HG02970 (cell line): ENCODE data around the gene EIPR1.
"Not testable (repeated sequence)": the region's sequence is repeated elsewhere in the genome, so short reads cannot be mapped to it uniquely, and the experiment has no call there.

Experiments
- ATAC-seq: cut with Tn5 transposase; IDR thresholded peaks from one replicate; pipeline ENCODE4 v1.9.1; 2021; ENCODE audit warnings: mild to moderate bottlenecking, moderate library complexity, moderate number of reproducible peaks; ENCODE audit not compliant: unreplicated experiment, low FRiP score

Gene EIPR1

GRCh38 chr2:3291750-3292149 is 85.9 kb downstream of the EIPR1 start:
- no peak for ATAC-seq

- no peak for ATAC-seq
Measured at GRCh38 chr2:3291113-3291512, 86.5 kb downstream of the EIPR1 start.

- no peak for ATAC-seq
Measured at GRCh38 chr2:3290655-3291054, 87.0 kb downstream of the EIPR1 start.

- ATAC-seq: no peak
Measured at GRCh38 chr2:3289971-3290370, 87.6 kb downstream of the EIPR1 start.

- ATAC-seq: no peak
Measured at GRCh38 chr2:3289526-3289925, 88.1 kb downstream of the EIPR1 start.

- ATAC-seq: no peak
Measured at GRCh38 chr2:3289171-3289515, 88.5 kb downstream of the EIPR1 start.

GRCh38 chr2:3288470-3289170 is 89.0 kb downstream of the EIPR1 start:
- no peak for ATAC-seq

- ATAC-seq: no peak
Measured at GRCh38 chr2:3287896-3288295, 89.7 kb downstream of the EIPR1 start.

GRCh38 chr2:3286646-3287036 is 91.0 kb downstream of the EIPR1 start:
- ATAC-seq: not testable (repeated sequence)

GRCh38 chr2:3285901-3286645 is 91.5 kb downstream of the EIPR1 start:
- ATAC-seq: no peak

- no peak for ATAC-seq
Measured at GRCh38 chr2:3284657-3285630, 92.7 kb downstream of the EIPR1 start.

GRCh38 chr2:3283876-3284656 is 93.6 kb downstream of the EIPR1 start:
- ATAC-seq: not testable (repeated sequence)

GRCh38 chr2:3283206-3283605 is 94.4 kb downstream of the EIPR1 start:
- ATAC-seq: no peak

GRCh38 chr2:3282056-3282998 is 95.3 kb downstream of the EIPR1 start:
- no peak for ATAC-seq

- ATAC-seq: no peak
Measured at GRCh38 chr2:3280683-3281520, 96.7 kb downstream of the EIPR1 start.

GRCh38 chr2:3280197-3280596 is 97.4 kb downstream of the EIPR1 start:
- ATAC-seq: no peak

- ATAC-seq: no peak
Measured at GRCh38 chr2:3279236-3279960, 98.2 kb downstream of the EIPR1 start.
